Measurements from ENCODE around the gene MRTFB. TPM values are rescaled to one million over a fixed set of nuclear protein-coding genes. Genes with fewer than 3 reads are reported as not detected.

Gene MRTFB
- total and polyA plus RNA-seq, 2 experiments from 2014 or later: 13.9 to 22.2 TPM

- ATAC-seq (no peak), DNase-seq (ENCODE audit: low spot score) (no peak)
- H3K4me1 ChIP-seq (ENCODE audit: insufficient read depth): no peaks in the 10 kb centered on the region
- H3F3A ChIP-seq (replicated peaks; ENCODE audit: low read depth): no peaks in the 10 kb centered on the region
- peaks cover 4% of the 10 kb centered on the region for H3K27me3 Mint-ChIP-seq (ENCODE audit: insufficient read depth, low read depth, poor library complexity)
- H3K79me2 ChIP-seq (replicated peaks; ENCODE audit: insufficient read depth): no peaks in the 10 kb centered on the region
- no peak for TF ChIP-seq EZH2phosphoT487 (IDR thresholded peaks at IDR 0.05; ENCODE audit: unreplicated experiment)
- no peak for TF ChIP-seq CREB1 (CRISPR knock-in tag; IDR thresholded peaks at IDR 0.05; ENCODE audit: low read depth)
- no peak for TF ChIP-seq STAT1 (IDR thresholded peaks at IDR 0.05; ENCODE audit: unreplicated experiment)
- TF ChIP-seq REST (IDR thresholded peaks at IDR 0.05; ENCODE audit: unreplicated experiment): no peak
- TF ChIP-seq EZH2 (IDR thresholded peaks at IDR 0.05; ENCODE audit: low read depth, unreplicated experiment): no peak
- no peak for TF ChIP-seq JUNB (IDR thresholded peaks at IDR 0.05; ENCODE audit: unreplicated experiment)
- TF ChIP-seq, protein P1, sequence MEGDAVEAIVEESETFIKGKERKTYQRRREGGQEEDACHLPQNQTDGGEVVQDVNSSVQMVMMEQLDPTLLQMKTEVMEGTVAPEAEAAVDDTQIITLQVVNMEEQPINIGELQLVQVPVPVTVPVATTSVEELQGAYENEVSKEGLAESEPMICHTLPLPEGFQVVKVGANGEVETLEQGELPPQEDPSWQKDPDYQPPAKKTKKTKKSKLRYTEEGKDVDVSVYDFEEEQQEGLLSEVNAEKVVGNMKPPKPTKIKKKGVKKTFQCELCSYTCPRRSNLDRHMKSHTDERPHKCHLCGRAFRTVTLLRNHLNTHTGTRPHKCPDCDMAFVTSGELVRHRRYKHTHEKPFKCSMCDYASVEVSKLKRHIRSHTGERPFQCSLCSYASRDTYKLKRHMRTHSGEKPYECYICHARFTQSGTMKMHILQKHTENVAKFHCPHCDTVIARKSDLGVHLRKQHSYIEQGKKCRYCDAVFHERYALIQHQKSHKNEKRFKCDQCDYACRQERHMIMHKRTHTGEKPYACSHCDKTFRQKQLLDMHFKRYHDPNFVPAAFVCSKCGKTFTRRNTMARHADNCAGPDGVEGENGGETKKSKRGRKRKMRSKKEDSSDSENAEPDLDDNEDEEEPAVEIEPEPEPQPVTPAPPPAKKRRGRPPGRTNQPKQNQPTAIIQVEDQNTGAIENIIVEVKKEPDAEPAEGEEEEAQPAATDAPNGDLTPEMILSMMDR (conservative IDR thresholded peaks at IDR 0.05; ENCODE audit: low read depth in 2 of 2): no peak
- TF ChIP-seq NANOG (IDR thresholded peaks at IDR 0.05; ENCODE audit: borderline replicate concordance): no peak
- no peak for TF ChIP-seq ZNF114 (CRISPR knock-in tag; IDR thresholded peaks at IDR 0.05)
- TF ChIP-seq, protein P2, sequence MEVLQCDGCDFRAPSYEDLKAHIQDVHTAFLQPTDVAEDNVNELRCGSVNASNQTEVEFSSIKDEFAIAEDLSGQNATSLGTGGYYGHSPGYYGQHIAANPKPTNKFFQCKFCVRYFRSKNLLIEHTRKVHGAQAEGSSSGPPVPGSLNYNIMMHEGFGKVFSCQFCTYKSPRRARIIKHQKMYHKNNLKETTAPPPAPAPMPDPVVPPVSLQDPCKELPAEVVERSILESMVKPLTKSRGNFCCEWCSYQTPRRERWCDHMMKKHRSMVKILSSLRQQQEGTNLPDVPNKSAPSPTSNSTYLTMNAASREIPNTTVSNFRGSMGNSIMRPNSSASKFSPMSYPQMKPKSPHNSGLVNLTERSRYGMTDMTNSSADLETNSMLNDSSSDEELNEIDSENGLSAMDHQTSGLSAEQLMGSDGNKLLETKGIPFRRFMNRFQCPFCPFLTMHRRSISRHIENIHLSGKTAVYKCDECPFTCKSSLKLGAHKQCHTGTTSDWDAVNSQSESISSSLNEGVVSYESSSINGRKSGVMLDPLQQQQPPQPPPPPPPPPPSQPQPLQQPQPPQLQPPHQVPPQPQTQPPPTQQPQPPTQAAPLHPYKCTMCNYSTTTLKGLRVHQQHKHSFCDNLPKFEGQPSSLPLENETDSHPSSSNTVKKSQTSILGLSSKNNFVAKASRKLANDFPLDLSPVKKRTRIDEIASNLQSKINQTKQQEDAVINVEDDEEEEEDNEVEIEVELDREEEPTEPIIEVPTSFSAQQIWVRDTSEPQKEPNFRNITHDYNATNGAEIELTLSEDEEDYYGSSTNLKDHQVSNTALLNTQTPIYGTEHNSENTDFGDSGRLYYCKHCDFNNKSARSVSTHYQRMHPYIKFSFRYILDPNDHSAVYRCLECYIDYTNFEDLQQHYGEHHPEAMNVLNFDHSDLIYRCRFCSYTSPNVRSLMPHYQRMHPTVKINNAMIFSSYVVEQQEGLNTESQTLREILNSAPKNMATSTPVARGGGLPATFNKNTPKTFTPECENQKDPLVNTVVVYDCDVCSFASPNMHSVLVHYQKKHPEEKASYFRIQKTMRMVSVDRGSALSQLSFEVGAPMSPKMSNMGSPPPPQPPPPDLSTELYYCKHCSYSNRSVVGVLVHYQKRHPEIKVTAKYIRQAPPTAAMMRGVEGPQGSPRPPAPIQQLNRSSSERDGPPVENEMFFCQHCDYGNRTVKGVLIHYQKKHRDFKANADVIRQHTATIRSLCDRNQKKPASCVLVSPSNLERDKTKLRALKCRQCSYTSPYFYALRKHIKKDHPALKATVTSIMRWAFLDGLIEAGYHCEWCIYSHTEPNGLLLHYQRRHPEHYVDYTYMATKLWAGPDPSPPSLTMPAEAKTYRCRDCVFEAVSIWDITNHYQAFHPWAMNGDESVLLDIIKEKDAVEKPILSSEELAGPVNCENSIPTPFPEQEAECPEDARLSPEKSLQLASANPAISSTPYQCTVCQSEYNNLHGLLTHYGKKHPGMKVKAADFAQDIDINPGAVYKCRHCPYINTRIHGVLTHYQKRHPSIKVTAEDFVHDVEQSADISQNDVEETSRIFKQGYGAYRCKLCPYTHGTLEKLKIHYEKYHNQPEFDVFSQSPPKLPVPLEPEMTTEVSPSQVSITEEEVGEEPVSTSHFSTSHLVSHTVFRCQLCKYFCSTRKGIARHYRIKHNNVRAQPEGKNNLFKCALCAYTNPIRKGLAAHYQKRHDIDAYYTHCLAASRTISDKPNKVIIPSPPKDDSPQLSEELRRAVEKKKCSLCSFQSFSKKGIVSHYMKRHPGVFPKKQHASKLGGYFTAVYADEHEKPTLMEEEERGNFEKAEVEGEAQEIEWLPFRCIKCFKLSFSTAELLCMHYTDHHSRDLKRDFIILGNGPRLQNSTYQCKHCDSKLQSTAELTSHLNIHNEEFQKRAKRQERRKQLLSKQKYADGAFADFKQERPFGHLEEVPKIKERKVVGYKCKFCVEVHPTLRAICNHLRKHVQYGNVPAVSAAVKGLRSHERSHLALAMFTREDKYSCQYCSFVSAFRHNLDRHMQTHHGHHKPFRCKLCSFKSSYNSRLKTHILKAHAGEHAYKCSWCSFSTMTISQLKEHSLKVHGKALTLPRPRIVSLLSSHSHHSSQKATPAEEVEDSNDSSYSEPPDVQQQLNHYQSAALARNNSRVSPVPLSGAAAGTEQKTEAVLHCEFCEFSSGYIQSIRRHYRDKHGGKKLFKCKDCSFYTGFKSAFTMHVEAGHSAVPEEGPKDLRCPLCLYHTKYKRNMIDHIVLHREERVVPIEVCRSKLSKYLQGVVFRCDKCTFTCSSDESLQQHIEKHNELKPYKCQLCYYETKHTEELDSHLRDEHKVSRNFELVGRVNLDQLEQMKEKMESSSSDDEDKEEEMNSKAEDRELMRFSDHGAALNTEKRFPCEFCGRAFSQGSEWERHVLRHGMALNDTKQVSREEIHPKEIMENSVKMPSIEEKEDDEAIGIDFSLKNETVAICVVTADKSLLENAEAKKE (CRISPR knock-in tag; IDR thresholded peaks at IDR 0.05): no peak
- TF ChIP-seq ZNF331 (CRISPR knock-in tag; IDR thresholded peaks at IDR 0.05; ENCODE audit: low read depth): no peak
- no peak for TF ChIP-seq POLR2AphosphoS5 (IDR thresholded peaks at IDR 0.05; ENCODE audit: low read depth)
- TF ChIP-seq ETS1 (IDR thresholded peaks at IDR 0.05): no peak
- no peak overlapping the region for H3K4me3 Mint-ChIP-seq
- H3K27me3 ChIP-seq (ENCODE audit: insufficient read depth): no peaks in the 10 kb centered on the region
- no peak overlapping the region for H3K4me2 ChIP-seq
- H4K20me1 ChIP-seq (replicated peaks; ENCODE audit: insufficient read depth): no peaks in the 10 kb centered on the region
- H3K36me3 Mint-ChIP-seq (ENCODE audit: low read depth): no peaks in the 10 kb centered on the region
- H3K27ac Mint-ChIP-seq: no peak overlapping the region
- H3K27ac ChIP-seq (ENCODE audit: low read depth): no peak overlapping the region
- H3K9me2 ChIP-seq (ENCODE audit: insufficient read depth): peaks cover 9% of the 10 kb centered on the region; the same call in 1 of the 2 replicates
- H2AFZ ChIP-seq: no peak overlapping the region
- no peaks in the 10 kb centered on the region for H3K36me3 ChIP-seq (ENCODE audit: insufficient read depth)
- H3K4me1 Mint-ChIP-seq: no peaks in the 10 kb centered on the region
- no peak overlapping the region for H3K4me3 ChIP-seq
- H3K9me3 Mint-ChIP-seq: no peaks in the 10 kb centered on the region; the same call in 2 of the 3 replicates
Observed at GRCh38 chr16:14043793-14044192, 27.3 kb upstream of the MRTFB start.
